ENCODE results near the gene PAX7.
"Not testable (repeated sequence)": the region's sequence is repeated elsewhere in the genome, so short reads cannot be mapped to it uniquely, and the experiment has no call there.

PAX7 gene

GRCh38 chr1:18630511-18631495, at the start of gene PAX7:
TSS of gene PAX7 (plus strand) at chr1:18630846. CDS start at chr1:18631604, 758 bp downstream.
- Mint-ChIP-seq H3K36me3 (no peaks in the 10 kb centered on the region), H3K27ac (peak within 1 kb of the TSS; percentile 59), H3K4me3 (peak within 1 kb of the TSS; percentile 51)

GRCh38 chr1:18581420-18581880, 49.2 kb upstream of the PAX7 start:
- Mint-ChIP-seq H3K36me3 (no peaks in the 10 kb centered on the region), H3K27ac (no peak overlapping the region), H3K4me3 (no peak overlapping the region)

More at GRCh38 chr1:18630511-18631495, at the start of gene PAX7:
- no peaks in the 10 kb centered on the region for H3K9me3 Mint-ChIP-seq
- peaks cover 74% of the 10 kb centered on the region for H3K27me3 Mint-ChIP-seq
- peaks cover 29% of the 10 kb centered on the region for H3K4me1 Mint-ChIP-seq

GRCh38 chr1:18582890-18583289, 47.8 kb upstream of the PAX7 start:
- H3K4me3 Mint-ChIP-seq: no peak overlapping the region
- H3K27me3 Mint-ChIP-seq: peaks cover 13% of the 10 kb centered on the region
- no peak overlapping the region for H3K27ac Mint-ChIP-seq
- no peaks in the 10 kb centered on the region for H3K36me3 Mint-ChIP-seq
- H3K9me3 Mint-ChIP-seq: no peaks in the 10 kb centered on the region
- H3K4me1 Mint-ChIP-seq: no peaks in the 10 kb centered on the region

More at GRCh38 chr1:18581420-18581880, 49.2 kb upstream of the PAX7 start:
- no peaks in the 10 kb centered on the region for H3K4me1 Mint-ChIP-seq
- no peaks in the 10 kb centered on the region for H3K9me3 Mint-ChIP-seq
- H3K27me3 Mint-ChIP-seq: peaks cover 5% of the 10 kb centered on the region

GRCh38 chr1:18583326-18583941, 47.2 kb upstream of the PAX7 start:
- Mint-ChIP-seq H3K27me3 (peaks cover 17% of the 10 kb centered on the region), H3K4me1 (no peaks in the 10 kb centered on the region), H3K9me3 (no peaks in the 10 kb centered on the region), H3K36me3 (no peaks in the 10 kb centered on the region), H3K4me3 (no peak overlapping the region), H3K27ac (no peak overlapping the region)

GRCh38 chr1:18586016-18586415, 44.6 kb upstream of the PAX7 start:
- not testable (repeated sequence) for H3K4me3 Mint-ChIP-seq, H3K9me3 Mint-ChIP-seq, H3K4me1 Mint-ChIP-seq, H3K36me3 Mint-ChIP-seq, H3K27ac Mint-ChIP-seq
- peaks cover 20% of the 10 kb centered on the region for H3K27me3 Mint-ChIP-seq

GRCh38 chr1:18588093-18588492, 42.6 kb upstream of the PAX7 start:
- peaks cover 22% of the 10 kb centered on the region for H3K27me3 Mint-ChIP-seq
- H3K4me3 Mint-ChIP-seq: no peak overlapping the region

GRCh38 chr1:18592368-18592767, 38.3 kb upstream of the PAX7 start:
- H3K9me3 Mint-ChIP-seq: no peaks in the 10 kb centered on the region
- no peak overlapping the region for H3K27ac Mint-ChIP-seq
- H3K36me3 Mint-ChIP-seq: no peaks in the 10 kb centered on the region
- no peak overlapping the region for H3K4me3 Mint-ChIP-seq
- peaks cover 17% of the 10 kb centered on the region for H3K27me3 Mint-ChIP-seq
- peaks cover under 1% of the 10 kb centered on the region for H3K4me1 Mint-ChIP-seq

More at GRCh38 chr1:18588093-18588492, 42.6 kb upstream of the PAX7 start:
- H3K27ac Mint-ChIP-seq: no peak overlapping the region
- H3K4me1 Mint-ChIP-seq: no peaks in the 10 kb centered on the region
- H3K9me3 Mint-ChIP-seq: no peaks in the 10 kb centered on the region
- H3K36me3 Mint-ChIP-seq: no peaks in the 10 kb centered on the region

GRCh38 chr1:18597160-18598042, 33.2 kb upstream of the PAX7 start:
- no peak overlapping the region for H3K27ac Mint-ChIP-seq
- H3K36me3 Mint-ChIP-seq: no peaks in the 10 kb centered on the region
- H3K9me3 Mint-ChIP-seq: no peaks in the 10 kb centered on the region
- no peak overlapping the region for H3K4me3 Mint-ChIP-seq
- peaks cover 14% of the 10 kb centered on the region for H3K27me3 Mint-ChIP-seq
- H3K4me1 Mint-ChIP-seq: peaks cover 3% of the 10 kb centered on the region

- H3K9me3 Mint-ChIP-seq: no peaks in the 10 kb centered on the region
- no peaks in the 10 kb centered on the region for H3K36me3 Mint-ChIP-seq
- H3K4me1 Mint-ChIP-seq: peaks cover 3% of the 10 kb centered on the region
- H3K4me3 Mint-ChIP-seq: no peak overlapping the region
- peaks cover 14% of the 10 kb centered on the region for H3K27me3 Mint-ChIP-seq
- H3K27ac Mint-ChIP-seq: no peak overlapping the region
Observed at GRCh38 chr1:18599086-18599485, 31.6 kb upstream of the PAX7 start.

GRCh38 chr1:18599704-18600103, 30.9 kb upstream of the PAX7 start:
- Mint-ChIP-seq H3K9me3 (no peaks in the 10 kb centered on the region), H3K36me3 (no peaks in the 10 kb centered on the region), H3K27me3 (peaks cover 12% of the 10 kb centered on the region), H3K4me3 (no peak overlapping the region), H3K4me1 (peaks cover 3% of the 10 kb centered on the region), H3K27ac (no peak overlapping the region)

GRCh38 chr1:18602533-18603211, 28.0 kb upstream of the PAX7 start:
- no peaks in the 10 kb centered on the region for H3K4me1 Mint-ChIP-seq
- H3K27ac Mint-ChIP-seq: no peak overlapping the region
- peaks cover 6% of the 10 kb centered on the region for H3K27me3 Mint-ChIP-seq
- no peaks in the 10 kb centered on the region for H3K9me3 Mint-ChIP-seq
- H3K4me3 Mint-ChIP-seq: no peak overlapping the region
- no peaks in the 10 kb centered on the region for H3K36me3 Mint-ChIP-seq

- Mint-ChIP-seq H3K4me1 (no peaks in the 10 kb centered on the region), H3K27ac (no peak overlapping the region), H3K4me3 (no peak overlapping the region), H3K9me3 (no peaks in the 10 kb centered on the region), H3K36me3 (no peaks in the 10 kb centered on the region), H3K27me3 (peaks cover 5% of the 10 kb centered on the region)
Observed at GRCh38 chr1:18603212-18603852, 27.3 kb upstream of the PAX7 start.

- Mint-ChIP-seq H3K27ac (no peak overlapping the region), H3K36me3 (no peaks in the 10 kb centered on the region)
Observed at GRCh38 chr1:18606443-18607288, 24.0 kb upstream of the PAX7 start.

More at GRCh38 chr1:18606443-18607288, 24.0 kb upstream of the PAX7 start:
- H3K27me3 Mint-ChIP-seq: peaks cover 2% of the 10 kb centered on the region
- no peaks in the 10 kb centered on the region for H3K9me3 Mint-ChIP-seq
- H3K4me1 Mint-ChIP-seq: no peaks in the 10 kb centered on the region
- H3K4me3 Mint-ChIP-seq: no peak overlapping the region

Measured in activated naive CD4-positive, alpha-beta T cell treated with anti-CD3 and anti-CD28 coated beads, Interleukin-2, amount 50 U/mL, for 24 hours (primary cell).